ENCODE measurements around the gene NUDT14.

NUDT14 gene

DNA sequence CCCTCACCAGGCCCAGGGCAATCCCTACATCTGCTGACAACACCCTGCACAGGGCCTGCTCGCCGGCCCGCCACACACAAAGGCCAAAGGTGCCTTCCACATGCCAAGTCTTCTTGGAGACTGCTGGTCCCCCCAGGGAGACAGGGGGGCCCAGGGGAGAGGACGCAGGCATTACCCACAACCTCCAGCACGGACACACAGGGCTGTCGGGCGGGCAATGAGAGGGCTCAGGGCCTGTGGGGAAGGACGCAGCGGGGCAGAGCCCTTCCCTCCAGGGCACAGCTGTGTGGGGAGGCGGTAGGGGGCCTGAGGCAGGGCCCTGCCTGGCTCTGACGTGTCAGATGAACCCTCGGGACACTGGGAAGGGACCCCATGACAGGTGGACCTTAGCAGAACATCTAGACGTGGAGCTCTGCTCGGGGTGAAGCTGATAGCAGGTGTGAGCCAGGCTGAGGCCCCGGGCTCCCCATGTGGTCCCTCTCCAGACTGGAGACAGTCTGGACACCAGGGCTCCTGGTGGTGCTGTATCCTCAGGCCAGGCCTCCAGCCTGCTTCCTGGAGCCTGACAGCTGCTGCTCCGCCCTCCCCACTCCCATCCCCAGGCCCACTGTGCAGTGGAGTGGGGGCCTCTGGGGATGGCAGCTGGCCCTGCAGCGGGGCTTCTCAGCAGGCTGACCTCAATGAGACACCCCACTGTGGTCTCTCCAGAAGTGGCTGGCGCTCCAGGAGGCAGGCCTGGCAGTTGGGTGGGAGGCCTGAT, 31.6 kb upstream of the NUDT14 start:
- DNase-seq (ENCODE audit: low read depth in 2 of 2), result no peak

GRCh38 chr14:105211758-105212089, 30.6 kb upstream of the NUDT14 start:
- DNase-seq (ENCODE audit: low read depth in 2 of 2), result no peak

DNA sequence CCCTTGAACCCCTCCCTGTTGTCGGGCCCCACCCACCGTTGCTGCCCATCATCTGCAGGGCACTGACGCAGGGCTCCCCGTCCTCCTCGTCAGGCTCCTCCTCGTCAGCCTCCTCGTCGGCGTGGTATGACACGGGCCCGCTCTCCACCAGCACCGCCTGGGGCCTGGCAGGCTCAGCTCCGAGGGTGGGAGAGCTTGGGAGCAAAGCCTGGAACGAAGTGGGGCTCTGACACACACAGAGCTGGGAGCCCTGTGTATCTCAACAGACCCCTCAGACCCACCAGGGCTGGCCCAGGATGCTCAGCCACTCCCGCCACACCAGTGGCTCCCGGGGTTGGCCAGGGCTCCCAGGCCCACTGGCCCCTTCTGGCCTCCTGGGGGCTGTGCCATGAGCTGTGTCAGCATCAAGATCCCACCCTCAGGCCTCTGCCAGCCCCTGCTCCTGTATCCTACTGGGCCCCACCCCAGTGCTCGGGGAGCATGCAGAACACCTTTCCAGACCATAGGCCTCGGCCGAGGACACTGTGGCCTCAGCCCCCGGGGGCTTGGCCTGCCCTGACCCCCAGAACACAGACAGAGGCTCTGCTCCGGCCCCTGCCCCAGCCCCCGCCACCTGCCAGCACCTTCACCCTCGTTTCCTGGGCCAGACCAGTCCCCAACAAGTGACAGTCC, 30.1 kb upstream of the NUDT14 start:
- DNase-seq (ENCODE audit: low read depth in 2 of 2), result no peak

DNA sequence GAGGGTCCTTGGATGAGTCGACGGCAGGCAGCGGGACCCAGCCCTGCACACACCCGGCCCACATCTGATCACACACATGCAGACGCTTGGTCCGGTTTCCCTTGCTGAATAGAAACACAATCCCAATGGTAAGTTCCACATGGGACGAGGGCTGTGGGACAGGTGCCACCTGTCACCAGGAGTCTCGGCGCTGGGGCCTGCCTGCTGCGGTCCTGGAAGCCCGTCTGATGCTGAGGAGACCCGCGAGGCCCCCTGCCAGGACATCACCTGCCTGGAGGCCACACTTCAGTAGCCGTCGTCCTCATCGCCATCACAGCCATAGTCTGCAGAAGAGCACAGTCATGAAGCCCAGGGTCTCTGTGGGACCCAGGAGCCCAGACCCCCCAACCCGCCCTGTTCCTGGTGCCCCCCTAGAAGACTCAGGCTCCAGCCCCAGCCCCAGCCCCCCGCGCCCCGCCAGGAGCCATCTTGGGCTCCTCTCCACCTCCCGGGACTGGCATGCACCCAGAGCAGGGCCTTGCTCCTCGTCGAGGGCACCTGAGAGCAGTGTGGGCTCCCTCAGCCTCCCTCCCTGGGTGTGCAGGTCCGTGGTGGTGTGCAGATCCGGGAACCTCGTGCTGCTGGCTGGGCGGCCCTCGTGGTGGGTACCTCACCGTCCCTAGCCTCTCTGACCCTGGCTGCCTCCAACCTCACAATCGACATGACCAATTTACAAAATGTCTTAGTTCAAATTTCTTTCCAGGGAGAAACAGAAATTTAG, 29.3 kb upstream of the NUDT14 start:
- no peak for DNase-seq (ENCODE audit: low read depth in 2 of 2)

GRCh38 chr14:105209646-105210045, 28.5 kb upstream of the NUDT14 start:
- no peak for DNase-seq (ENCODE audit: low read depth in 2 of 2)

- no peak for DNase-seq (ENCODE audit: low read depth in 2 of 2)
These were observed 28.0 kb upstream of the NUDT14 start for GRCh38 chr14:105209091-105209490.

- no peak for DNase-seq (ENCODE audit: low read depth in 2 of 2)
These were observed 27.6 kb upstream of the NUDT14 start for GRCh38 chr14:105208738-105209075.

- no peak for DNase-seq (ENCODE audit: low read depth in 2 of 2)
These were observed 27.1 kb upstream of the NUDT14 start for GRCh38 chr14:105207996-105208737.

- no peak for DNase-seq (ENCODE audit: low read depth in 2 of 2)
These were observed 26.4 kb upstream of the NUDT14 start for GRCh38 chr14:105207460-105207901.

- no peak for DNase-seq (ENCODE audit: low read depth in 2 of 2)
These were observed 25.8 kb upstream of the NUDT14 start for GRCh38 chr14:105206873-105207272.

DNA sequence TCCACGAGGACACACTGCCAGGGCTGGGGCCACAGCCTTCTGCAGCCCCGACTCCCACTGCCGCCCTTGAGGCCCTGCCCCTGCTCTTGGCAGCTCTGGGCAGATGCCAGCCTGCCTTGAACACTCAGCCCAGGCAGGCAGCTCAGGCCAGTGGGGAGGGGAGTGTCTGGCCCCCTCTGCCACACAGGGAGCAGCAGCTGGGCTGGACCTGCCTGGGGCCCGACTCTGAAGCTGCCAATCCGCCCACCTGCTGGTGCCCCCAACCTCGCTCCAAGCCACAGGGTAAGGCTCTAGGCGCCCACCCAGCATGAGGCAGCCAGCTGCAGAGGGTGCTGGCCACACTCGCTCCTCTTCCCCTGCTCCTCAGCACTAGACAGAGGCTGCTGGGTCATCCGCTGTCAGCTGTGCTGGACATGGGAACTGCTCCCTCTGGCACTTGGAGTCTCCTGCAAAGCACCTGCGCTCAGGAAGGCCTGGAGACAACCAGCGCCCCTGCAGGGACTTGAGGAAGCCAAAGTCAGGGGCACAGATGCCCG, 24.6 kb upstream of the NUDT14 start:
- no peak for DNase-seq (ENCODE audit: low read depth in 2 of 2)

- DNase-seq (ENCODE audit: low read depth in 2 of 2), result no peak
These were observed 24.0 kb upstream of the NUDT14 start for GRCh38 chr14:105204931-105205672.

GRCh38 chr14:105204206-105204930, 23.3 kb upstream of the NUDT14 start:
- DNase-seq (ENCODE audit: low read depth in 2 of 2), result no peak

DNA sequence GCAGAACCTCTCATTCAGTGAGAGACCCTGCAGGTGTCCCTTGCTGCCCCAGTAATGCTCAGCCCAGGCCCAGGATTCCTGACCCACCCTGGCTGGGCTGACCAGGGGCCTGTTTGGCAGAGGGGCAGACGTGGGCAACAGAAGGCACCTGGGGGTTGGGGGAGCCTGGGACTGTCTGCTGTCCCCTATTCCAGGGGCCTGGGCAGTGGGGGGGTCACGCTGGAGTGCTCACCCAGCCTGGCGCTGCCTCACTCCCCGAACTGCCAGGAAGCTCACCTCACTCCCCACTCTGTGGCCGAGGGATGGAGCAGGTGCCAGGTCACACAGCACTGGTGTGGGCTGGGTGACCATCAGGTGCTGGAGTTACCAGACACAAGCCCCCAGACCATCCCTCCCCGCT, 22.6 kb upstream of the NUDT14 start:
- DNase-seq (ENCODE audit: low read depth in 2 of 2), result no peak

DNA sequence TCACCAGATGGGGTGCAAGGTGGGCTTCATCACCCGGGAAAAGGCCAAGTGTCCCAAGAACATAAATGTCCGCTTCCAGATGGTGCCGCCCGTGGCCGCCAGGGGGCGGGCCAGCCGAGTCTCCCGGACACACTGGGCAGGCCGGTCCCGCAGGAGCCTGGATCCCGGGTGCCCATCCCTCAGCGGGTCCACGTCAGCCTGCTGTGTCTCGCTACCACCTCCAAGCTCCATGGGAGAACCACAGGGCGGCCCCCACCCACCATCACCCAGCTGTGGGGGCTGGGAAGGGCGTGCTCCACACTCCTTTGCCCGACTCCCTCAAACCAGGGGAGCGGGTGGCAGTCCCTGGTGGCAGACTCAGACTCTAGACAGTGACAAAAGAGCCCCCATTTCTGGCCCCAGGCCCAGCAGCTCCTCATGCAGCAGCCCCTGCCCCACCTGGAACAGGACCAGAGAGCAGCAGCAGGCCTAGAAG, 22.0 kb upstream of the NUDT14 start:
- DNase-seq (ENCODE audit: low read depth in 2 of 2), result peak; percentile 53 to 57

GRCh38 chr14:105201925-105202513, 20.9 kb upstream of the NUDT14 start:
- DNase-seq (ENCODE audit: low read depth in 2 of 2), result peak in 1 of 2 donors; percentile 42

DNA sequence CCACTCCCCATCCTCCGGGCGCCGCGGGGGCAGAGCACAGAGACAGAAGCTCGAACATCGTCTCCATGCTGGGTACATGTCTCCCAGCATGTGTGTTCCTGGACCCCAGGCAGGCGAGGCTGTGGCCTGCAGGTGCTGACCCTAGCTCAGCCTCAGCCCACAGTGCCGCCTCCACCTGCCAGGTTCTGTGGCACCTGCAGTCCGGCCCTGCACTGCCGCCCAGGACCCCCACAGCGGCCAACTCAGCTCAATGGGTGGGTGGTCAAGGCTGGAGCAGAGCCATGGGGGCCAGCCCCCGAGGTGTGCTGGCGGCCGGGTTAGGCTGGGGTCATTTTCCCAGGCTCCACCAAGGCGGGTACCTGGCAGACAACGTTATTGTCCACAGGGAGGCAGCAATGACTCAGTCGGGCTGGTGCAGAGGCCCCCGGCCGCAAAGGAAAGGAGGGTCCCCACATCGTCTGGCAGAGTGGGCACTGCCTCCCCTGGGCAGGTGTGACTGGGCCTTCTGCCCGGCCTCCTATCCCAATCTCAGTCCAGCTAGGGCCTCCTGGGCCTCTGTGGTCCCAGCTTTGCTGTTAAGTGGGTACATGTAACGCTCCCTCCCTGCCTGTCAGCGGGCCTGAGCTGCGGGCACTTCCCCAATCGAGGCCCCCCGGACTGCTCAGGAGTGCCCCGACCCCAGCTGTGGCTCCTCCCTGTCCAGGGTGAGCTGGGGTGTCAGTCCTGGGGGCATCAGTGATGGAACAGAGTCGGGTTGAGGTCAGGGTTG, 20.2 kb upstream of the NUDT14 start:
- DNase-seq (ENCODE audit: low read depth in 2 of 2), result no peak

- no peak for DNase-seq (ENCODE audit: low read depth in 2 of 2)
These were observed 19.5 kb upstream of the NUDT14 start for GRCh38 chr14:105200641-105201040.

DNA sequence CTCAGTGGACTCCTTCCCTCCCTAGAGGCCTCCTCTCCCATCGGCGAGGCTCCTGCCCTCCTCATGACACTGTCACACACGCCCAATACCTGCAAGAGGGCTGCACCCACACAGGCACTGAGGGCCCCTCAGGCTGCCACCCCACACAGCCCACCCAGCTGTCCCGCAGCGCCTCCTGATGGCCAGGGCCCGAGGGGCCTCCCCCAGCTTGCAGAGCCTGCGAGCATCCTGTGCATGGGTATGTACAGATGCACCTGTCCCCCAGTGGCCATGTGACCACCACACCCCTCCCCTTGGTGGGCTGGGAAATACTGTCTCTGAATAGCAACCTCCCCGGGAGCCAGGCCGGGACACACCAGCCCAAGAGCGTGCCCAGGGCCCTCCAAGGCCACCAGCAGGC, 19.0 kb upstream of the NUDT14 start:
- no peak for DNase-seq (ENCODE audit: low read depth in 2 of 2)

All from stimulated activated CD8-positive, alpha-beta memory T cell treated with anti-CD3 and anti-CD28 coated beads, Interleukin-2, amount 100 ng/mL, for 48 hours (primary cell).